ENCODE measurements around the gene ISCA2.

ISCA2 gene

GRCh38 chr14:74509587-74510222 is 16.1 kb downstream of the ISCA2 start:
- no peak for DNase-seq

GRCh38 chr14:74510223-74510931 is 16.8 kb downstream of the ISCA2 start:
- no peak for DNase-seq

GRCh38 chr14:74510959-74511409 is 17.4 kb downstream of the ISCA2 start:
- peak; percentile 43 for DNase-seq

GRCh38 chr14:74511966-74512830 is 18.6 kb downstream of the ISCA2 start:
- no peak for DNase-seq

GRCh38 chr14:74514471-74514941 is 20.9 kb downstream of the ISCA2 start:
- DNase-seq: no peak

- DNase-seq: no peak
These were observed 22.4 kb downstream of the ISCA2 start for GRCh38 chr14:74515891-74516412.

GRCh38 chr14:74516451-74517160 is 23.0 kb downstream of the ISCA2 start:
- DNase-seq: peak; percentile 46

- DNase-seq: no peak
These were observed 24.2 kb downstream of the ISCA2 start for GRCh38 chr14:74517731-74518130.

- DNase-seq: no peak
These were observed 24.7 kb downstream of the ISCA2 start for GRCh38 chr14:74518221-74518620.

GRCh38 chr14:74519316-74520074 is 25.9 kb downstream of the ISCA2 start:
- no peak for DNase-seq

GRCh38 chr14:74521756-74522155 is 28.2 kb downstream of the ISCA2 start:
- no peak for DNase-seq

- no peak for DNase-seq
These were observed 29.2 kb downstream of the ISCA2 start for GRCh38 chr14:74522740-74523139.

- no peak for DNase-seq
These were observed 30.7 kb downstream of the ISCA2 start for GRCh38 chr14:74524076-74524811.

GRCh38 chr14:74524812-74525135 is 31.2 kb downstream of the ISCA2 start:
- no peak for DNase-seq

GRCh38 chr14:74525361-74525851 is 31.8 kb downstream of the ISCA2 start:
- no peak for DNase-seq

- DNase-seq: no peak
These were observed 33.5 kb downstream of the ISCA2 start for GRCh38 chr14:74526854-74527585.

GRCh38 chr14:74527736-74528280 is 34.2 kb downstream of the ISCA2 start:
- DNase-seq: no peak

- DNase-seq: no peak
These were observed 34.8 kb downstream of the ISCA2 start for GRCh38 chr14:74528406-74528805.

GRCh38 chr14:74528886-74529285 is 35.3 kb downstream of the ISCA2 start:
- DNase-seq: no peak

- no peak for DNase-seq
These were observed 37.4 kb downstream of the ISCA2 start for GRCh38 chr14:74531006-74531405.
